ENCODE results near the gene BCKDHA. TPM values are rescaled to one million over a fixed set of nuclear protein-coding genes. Genes with fewer than 3 reads are reported as not detected.
"Not testable (repeated sequence)": the region's sequence is repeated elsewhere in the genome, so short reads cannot be mapped to it uniquely, and the experiment has no call there.

BCKDHA gene
- total RNA-seq, 1 donor from 2014 or later: 73.1 TPM

DNA sequence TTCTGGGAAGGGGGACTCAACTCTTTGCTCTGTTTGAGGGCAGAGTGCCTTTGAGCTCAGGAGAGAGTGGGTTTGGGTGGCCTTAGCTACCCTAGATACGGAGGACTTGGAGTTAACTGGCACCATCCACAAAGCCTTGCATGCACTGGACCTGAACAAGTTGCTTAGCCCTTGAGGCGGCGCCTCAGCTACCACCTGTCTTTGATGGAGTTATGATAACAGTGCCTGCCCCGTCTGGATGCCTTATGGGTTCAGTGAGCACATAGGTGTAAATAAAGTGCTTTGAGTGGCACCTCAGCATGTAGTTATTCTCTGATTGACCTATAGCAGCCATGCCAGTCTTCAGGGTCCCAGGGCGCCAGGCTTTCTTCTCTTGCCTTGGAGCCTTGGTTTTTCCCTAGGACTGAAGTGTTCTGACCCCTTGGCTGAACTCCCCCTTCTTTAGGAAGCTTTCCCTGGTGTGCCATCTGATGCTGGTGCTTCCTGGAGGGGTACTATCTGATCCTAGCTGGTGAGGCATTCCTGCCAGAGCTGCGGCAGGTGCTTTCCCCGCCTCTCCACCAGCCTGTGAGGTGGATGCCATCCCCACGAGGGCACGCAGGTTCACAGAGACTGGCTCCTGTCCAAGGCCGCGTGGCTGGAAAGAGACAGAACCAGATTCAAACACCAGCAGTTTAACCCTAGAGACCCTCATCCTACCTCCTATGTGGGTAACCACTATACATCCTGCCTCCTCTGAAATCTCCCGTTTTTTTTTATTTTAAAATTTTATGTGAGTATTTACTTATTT is 5.8 kb downstream of the BCKDHA start:
- DNase-seq (ENCODE audit: low read depth): no peak

DNA sequence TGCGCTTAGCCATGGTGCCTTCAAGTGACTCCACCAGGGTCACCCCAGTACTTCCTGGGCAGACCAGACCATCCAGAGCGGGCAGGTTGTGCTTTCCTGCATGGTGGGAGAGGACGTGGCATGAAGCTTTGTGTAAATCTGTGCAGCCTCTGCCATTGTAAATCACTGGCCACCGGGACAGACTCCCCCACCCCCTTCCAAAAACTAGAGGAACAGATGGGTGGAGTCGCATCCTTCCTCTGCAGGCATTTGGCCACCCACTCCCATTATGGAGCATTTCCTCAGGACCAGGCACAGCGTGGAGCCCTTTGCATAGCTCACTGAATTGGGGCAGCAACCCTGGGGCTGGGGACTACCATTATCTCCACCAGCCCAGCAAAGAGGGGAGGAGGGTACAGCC is 8.2 kb downstream of the BCKDHA start:
- no peak for DNase-seq (ENCODE audit: low read depth)

DNA sequence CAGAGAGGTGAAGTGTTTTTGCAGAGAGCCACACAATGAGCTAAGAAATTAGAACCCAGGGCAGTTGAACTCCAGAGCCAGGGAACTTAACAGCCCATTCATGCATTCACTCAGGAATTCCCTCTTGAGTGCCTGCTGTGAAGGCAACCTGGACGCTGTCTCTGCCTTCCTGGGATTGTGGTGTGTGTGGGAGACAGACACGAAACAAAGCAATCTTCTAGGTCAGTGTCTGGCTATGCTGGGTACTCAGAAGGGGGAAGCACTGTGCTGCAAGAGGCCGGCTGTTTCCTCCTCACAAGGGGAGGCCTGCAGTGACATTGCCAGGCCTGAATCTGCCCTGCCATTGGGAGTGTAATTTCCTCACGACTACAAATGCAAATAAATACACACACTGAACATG is 9.7 kb downstream of the BCKDHA start:
- DNase-seq (ENCODE audit: low read depth): no peak

DNA sequence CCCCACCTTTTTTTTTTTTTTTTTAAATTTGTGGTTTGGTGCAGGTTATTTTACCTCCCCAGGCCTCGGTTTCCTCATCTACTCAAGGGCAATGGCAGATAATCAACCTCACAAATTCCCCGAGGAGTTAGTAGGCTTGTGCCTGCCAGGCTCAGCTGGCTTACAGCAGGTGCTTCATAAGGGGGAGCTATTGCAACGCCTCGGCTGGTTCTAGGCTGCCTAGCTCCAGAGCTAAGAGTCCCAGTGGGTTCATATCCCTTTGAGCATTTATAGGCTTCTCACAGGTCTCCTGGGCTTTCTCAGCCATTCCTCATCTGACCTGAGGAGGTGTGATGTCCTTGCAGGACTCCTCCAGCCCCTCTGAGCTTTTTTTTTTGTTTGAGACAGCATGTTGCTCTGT is 10.6 kb downstream of the BCKDHA start:
- no peak for DNase-seq (ENCODE audit: low read depth)

DNA sequence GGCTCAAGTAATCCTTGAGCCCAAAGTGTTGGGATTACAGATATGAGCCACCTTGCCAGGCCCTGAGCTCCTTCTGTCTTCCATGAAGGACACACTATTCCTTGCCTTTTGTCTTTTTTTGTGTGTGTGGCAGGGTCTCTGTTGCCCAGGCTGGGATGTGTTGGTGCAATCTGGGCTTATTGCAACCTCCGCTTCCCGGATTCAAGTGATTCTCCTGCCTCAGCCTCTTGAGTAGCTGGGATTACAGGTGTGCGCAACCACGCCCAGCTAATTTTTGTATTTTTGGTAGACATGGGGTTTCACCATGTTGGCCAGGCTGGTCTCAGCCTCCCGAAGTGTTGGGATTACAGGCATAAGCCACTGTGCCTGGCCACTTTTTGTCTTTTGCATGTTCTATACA is 11.2 kb downstream of the BCKDHA start:
- not testable (repeated sequence) for DNase-seq (ENCODE audit: low read depth)

DNA sequence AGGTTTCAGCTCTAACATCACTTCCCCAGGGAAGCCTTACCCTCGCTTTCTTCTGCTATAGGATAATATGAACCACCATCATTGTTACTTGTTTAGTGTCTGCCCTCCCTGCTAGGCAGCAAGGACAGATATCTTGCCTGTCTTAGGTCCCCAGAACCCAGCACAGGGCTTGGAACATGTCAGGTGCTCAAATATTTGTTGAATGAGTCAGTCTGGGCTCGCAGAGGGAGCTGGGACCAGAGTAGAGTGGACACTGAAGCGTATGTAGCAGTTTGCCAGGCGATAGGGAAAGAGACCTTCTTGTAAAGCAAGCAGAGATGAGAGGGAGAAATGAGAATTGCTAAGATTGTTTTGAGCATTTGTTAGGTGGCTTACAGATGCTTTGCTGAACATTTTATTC is 11.7 kb downstream of the BCKDHA start:
- DNase-seq (ENCODE audit: low read depth): peak; percentile 82

DNA sequence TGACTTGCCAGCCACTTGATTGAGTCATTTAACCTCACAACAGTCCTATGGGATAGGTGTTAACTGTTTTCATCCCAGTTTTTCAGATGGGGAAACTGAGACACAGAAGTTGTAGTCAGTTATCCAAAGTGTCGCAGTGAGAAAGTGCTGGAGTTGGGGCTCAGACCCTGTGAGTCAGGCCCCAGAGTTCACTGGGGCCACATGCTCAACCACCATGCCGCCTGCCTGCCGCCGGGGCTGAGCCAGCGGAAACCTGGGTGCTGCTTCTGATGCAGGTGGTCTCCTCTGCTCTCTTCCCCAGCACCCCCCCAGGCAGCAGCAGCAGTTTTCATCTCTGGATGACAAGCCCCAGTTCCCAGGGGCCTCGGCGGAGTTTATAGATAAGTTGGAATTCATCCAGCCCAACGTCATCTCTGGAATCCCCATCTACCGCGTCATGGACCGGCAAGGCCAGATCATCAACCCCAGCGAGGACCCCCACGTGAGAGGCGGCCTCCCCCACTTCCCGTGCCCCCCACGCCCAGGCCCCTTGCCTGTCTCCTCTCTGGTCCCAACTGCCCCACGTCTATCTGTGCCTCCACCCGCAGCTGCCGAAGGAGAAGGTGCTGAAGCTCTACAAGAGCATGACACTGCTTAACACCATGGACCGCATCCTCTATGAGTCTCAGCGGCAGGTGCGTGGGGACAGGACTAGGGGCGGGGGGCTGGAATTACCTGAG is 12.9 kb downstream of the BCKDHA start:
- no peak for DNase-seq (ENCODE audit: low read depth)

DNA sequence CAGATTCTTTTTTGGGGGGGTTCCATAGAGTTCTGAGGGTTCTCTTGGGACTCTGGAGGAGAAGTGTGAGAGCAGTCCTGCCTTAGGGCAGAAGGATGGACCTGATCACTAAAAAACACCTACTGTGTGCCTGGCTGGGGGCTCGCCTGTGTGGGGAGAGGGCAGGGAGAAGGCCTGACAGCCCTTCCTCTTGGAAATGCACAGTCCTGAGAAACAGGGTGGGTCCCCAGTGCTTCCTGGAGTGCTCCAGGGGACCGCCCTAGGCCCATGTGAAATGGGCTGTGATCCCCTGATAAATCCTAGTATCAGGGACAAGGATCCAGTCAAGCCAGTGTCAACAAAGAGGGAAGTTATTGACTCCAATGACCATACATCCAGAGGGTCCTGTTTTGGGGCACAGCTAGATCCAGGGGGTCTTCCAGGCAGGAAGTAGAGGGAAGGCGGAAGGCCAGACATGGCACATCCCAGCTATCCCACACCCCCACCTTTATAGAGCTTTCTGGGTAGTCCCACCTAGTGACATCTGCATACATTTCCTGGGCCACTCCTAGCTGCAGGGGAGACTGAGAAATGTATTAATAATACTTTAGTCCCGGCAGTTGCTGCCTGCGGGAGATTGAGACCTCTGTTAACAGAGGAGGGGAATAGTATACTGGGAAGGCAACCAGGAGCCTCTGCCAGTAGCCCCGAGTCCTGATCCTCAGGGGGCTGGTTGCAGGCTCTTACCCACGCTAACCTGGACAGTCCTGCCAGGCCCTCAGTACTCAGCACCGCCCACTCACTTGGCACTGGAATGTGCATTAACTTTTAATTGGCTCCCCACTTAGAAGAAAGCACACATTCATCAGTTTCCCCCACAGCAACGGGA is 13.7 kb downstream of the BCKDHA start:
- DNase-seq (ENCODE audit: low read depth): peak; percentile 21

DNA sequence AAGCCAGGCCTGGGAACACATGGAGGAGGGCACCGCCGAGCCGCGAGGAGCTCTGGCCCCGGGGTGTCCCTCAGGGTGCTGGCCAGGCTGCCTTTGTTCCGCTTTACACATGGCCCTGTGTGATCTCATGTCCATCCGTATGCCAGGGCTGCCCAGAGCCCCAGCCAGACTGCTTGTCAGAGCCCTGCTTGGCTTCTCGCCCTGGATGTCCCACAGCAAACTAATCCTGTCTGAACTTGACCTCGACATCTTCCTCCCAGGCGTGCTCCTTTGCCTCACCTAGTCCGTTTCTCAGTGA is 14.3 kb downstream of the BCKDHA start:
- no peak for DNase-seq (ENCODE audit: low read depth)

DNA sequence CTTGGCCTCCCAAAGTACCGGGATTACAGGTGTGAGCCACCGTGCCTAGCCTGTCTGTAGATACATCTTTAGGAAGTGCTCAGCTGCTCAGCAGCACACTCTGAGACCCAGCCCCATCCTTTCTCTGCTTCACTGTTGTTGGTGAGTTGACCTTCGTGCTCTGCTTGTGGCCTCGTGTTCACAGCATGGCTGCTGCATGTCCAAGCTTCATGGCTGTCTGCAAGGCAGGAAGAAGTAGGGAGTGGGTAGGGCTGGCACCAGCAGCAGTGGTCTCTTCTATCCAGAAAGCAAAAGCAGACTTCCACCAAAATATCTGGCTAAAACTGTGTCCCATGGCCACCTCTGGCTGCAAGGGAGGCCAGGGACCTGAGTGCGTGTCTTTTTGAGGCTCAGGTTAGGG is 15.3 kb downstream of the BCKDHA start:
- no peak for DNase-seq (ENCODE audit: low read depth)

DNA sequence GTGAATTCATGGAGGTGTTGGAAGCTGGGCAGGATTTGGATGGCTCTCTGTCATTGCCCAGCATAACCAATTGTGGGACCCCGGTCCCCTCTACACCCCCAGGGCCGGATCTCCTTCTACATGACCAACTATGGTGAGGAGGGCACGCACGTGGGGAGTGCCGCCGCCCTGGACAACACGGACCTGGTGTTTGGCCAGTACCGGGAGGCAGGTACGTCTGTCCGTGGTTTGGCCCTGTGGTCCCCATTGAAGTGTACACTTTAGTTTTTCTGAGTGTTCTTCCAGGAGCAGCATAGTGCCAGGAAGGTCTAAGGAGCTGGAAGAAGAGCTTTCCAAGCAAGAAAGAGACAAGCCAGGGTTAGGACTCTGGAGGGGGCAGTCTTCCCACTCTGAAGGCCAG is 16.3 kb downstream of the BCKDHA start:
- no peak for DNase-seq (ENCODE audit: low read depth)

DNA sequence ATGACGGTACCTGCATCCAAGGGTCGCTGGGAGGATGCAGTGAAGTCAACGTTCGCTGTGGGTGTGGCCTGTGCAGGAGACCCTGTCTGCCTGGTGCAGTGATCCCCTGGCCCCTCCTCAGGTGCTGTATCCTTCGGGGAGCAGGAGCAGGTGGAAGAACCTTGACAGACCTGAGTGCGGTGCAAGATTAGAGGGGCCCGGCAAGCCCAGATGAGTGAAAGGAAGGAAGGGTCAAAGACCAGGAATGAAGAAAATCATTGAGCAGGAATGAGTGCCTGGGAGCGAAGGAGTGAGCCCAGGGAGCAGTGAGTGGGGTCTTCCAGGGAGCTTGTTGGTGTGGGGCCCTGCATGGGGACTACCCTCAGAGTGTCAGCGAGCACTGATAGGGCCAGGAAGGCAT is 16.8 kb downstream of the BCKDHA start:
- no peak for DNase-seq (ENCODE audit: low read depth)

DNA sequence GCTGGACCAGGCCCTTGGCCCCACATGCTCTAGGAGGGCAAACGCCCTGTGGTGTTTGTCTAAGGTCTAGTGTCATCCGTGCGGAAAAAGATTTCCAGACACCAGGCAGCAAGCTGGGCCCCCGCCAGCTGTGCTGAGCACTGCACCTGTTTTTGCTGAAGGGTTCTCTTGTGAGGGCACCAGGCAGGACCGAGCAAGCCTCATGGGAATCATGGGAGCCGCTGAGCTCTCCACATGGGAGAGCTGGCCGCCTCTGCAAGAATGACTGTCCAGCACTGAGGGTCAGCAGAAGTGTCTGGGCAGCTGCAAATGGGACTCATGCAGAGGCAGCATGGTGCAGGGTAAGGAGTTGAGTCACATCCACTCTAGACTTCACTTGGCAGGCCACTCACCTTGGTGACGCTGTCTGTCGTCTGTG is 17.5 kb downstream of the BCKDHA start:
- no peak for DNase-seq (ENCODE audit: low read depth)

DNA sequence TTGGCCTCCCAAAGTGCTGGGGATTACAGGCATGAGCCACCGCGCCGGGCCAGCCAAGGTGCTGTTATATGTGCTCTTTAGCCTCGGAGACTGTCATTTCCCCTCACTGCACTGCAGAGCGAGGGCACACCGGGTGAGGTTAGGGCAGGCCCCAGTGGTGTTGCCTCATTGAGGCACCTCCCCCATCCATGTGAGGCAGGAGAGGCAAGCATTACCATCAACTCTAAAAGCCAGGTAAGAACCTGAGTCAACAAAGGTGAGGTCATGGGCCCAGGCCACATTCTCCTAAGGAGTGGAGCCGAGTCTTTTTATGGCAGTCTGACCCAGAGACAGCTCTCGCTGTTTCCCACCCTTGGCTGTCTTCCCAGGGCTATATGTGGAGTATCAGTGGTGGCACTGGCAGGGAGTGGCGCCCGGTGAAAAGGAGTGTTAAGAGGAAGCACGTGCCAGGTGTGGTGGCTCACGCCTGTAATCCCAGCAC is 18.6 kb downstream of the BCKDHA start:
- DNase-seq (ENCODE audit: low read depth): no peak

DNA sequence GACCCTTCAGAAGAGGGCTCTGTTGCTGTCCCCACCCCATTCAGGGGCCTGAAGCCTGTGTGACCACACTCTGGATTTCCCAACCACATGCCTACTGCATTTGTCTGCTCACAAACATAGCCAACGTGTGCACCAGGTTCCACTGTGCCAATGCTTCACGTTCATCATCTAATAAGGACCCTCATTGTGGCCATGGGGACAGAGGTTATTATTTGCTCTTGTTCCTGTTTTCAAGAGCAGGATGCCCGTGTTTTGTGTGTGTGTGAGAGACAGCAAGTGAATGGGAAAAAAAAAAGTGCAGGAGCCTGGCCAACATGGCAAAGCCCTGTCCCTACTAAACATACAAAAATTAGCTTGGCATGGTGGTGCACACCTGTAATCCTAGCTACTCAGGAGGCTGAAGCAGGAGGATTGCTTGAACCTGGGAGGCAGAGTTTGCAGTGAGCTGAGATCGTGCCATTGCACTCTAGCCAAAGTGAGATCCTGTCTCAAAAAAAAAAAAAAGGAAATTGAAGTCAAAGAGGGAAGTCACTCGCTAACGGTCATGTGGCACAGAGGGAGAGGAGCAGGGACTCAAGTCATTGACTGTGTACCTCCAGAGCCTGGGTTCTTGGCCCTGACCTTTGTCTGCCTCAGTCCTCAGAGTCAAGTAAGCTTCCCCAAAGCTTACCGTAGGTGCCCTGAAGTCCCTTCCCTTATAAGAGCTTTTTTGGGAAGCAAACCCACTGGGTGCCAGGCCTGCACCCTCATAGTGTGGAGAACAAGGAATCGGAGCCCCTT is 22.7 kb downstream of the BCKDHA start:
- DNase-seq (ENCODE audit: low read depth): no peak

DNA sequence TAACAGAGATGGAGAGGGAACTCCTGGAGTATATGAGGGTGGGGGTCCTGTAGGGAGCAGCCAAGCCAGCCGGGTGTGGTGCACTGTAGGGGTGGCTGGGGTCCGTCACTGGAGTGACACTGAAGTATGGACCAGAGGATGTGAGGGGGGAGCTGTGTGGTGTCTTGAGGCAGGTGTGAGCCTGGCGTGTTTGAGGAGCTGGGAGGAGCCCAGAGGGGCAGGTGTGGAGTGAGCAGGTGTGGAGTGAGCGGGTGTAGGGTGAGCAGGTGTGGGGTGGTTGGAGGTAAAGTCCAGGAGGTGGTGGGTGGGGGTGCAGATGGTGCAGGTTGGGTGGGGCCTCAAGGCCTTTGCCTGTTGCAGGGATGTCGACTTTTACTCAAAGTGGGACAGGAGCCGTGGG is 23.7 kb downstream of the BCKDHA start:
- no peak for DNase-seq (ENCODE audit: low read depth)

DNA sequence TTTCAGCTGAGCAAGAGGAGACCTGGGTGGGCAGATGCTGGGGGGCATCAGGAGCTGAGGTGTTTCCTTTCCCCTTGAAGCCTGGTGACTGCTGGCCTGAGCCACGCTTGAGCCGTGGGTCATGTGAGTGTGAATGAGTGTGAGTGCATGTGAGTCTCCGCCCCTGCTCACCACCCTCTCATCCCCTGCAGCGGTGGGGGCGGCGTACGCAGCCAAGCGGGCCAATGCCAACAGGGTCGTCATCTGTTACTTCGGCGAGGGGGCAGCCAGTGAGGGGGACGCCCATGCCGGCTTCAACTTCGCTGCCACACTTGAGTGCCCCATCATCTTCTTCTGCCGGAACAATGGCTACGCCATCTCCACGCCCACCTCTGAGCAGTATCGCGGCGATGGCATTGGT is 24.4 kb downstream of the BCKDHA start:
- no peak for DNase-seq (ENCODE audit: low read depth)

DNA sequence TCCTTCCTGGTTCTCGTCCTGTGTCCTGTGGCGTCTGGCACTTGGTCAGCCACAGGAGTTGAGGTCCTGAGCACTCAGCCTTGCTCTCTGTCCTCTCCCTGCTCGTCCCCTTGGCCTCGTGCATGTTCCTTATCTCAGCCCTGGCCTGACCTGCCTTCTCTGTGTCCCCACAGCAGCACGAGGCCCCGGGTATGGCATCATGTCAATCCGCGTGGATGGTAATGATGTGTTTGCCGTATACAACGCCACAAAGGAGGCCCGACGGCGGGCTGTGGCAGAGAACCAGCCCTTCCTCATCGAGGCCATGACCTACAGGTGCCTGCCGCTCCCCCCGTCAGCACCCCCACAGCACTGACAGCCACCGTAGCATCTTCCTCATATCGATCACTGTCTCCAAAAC is 24.8 kb downstream of the BCKDHA start:
- DNase-seq (ENCODE audit: low read depth): no peak

DNA sequence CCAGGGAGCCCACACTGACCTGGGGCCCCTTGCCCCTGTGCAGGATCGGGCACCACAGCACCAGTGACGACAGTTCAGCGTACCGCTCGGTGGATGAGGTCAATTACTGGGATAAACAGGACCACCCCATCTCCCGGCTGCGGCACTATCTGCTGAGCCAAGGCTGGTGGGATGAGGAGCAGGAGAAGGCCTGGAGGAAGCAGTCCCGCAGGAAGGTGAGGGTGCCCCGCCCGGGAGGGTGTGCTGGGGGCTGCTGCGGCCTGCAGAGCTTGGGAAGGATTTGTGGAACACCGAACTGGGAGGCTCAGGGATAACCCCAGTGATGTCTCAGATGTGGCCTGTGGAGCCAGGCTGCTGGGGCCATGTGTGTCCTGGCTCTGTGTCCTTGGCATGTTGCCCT is 25.3 kb downstream of the BCKDHA start:
- DNase-seq (ENCODE audit: low read depth): no peak

DNA sequence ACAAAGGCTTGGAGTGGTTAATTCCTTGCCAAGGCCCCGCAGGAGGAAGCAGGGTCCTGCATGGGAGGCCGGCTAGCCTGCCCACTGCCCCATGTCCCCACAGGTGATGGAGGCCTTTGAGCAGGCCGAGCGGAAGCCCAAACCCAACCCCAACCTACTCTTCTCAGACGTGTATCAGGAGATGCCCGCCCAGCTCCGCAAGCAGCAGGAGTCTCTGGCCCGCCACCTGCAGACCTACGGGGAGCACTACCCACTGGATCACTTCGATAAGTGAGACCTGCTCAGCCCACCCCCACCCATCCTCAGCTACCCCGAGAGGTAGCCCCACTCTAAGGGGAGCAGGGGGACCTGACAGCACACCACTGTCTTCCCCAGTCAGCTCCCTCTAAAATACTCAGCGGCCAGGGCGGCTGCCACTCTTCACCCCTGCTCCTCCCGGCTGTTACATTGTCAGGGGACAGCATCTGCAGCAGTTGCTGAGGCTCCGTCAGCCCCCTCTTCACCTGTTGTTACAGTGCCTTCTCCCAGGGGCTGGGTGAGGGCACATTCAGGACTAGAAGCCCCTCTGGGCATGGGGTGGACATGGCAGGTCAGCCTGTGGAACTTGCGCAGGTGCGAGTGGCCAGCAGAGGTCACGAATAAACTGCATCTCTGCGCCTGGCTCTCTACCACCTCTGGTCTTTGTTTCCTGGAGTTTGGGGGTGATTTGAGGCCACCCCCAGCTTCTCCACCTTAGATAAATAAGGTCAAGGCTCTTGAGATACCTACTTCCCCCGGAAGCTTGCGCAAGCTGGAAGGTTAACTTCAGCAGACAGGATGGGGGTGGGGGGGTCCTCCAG is 26.9 kb downstream of the BCKDHA start:
- DNase-seq (ENCODE audit: low read depth): no peak

All from renal cortical epithelial cell (primary cell).